GM19193 (cell line): ENCODE measurements around the gene RBSN.
A peak's percentile ranks its signal among the peaks of the same experiment; 100 is the strongest.

ENCODE experiments used
- POLR2A ChIP-seq: IDR thresholded peaks from 4 replicates; pipeline ENCODE4 v1.6.1; 2011; ENCODE audit not compliant: insufficient read depth, insufficient read length; ENCODE audit errors: extremely low read depth

RBSN gene

DNA sequence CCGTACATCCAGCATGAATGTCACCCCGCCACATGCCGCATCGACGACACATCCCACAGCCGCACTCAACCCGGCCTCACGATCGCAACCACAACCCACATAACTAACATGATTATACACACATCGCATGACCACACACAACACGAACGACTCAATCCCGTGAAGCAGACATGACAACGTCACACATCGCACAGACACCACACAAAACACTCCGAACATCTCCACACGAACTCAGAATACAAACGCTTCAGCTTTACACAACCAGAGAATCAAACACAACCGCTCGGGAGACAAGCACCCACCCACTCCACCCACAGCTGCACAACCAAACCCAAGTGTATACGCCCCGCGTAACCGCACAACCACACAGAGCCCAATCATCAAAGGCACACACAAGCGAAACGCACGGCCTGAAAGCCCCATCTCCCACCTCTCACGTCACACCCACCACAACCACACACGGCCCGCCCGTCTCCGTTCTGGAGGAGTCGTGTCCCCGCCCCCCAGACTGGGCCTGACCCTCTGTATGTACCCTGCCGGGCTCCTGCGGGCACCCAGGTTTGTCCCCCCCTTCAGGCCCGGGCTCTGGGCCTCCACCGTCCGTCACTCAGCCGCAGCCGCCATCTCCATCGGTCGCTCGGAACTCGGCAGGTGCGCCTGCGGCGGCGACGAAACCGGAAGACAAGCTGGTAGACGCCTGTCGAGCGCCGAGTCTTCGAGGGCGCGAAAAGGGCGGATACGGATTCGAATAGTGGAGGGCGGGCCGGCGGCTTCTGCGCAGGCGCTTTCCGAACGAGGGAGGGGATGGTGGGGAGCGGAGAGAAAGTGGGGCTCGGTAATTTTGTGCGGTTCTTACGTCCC, at the start of gene RBSN:
RBSN (minus strand) TSS at position 646 of the 861 bp plus-strand sequence. CDS start 3,028 bp downstream, outside the sequence.
- peak; percentile 88 for TF ChIP-seq POLR2A

DNA sequence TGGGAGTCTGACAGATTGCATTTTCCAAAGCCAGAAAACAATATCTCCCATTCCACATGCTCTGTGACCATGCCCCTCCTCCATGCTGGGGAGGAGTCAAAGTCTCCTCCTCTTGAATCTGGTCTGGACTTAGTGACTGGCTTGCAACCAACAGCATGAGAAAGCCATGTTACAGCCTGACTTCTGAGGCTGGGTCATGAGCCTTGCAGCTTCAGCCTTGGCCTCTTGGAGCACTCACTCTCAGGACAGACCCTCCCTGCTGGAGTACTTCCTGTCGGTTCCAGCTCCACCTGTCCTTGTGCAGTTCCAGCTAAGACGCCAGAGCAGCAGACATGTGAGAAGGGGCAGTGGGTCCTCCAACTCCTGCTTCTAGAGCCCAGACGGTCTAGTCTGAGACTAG, 49.7 kb upstream of the RBSN start:
- TF ChIP-seq POLR2A: no peak

DNA sequence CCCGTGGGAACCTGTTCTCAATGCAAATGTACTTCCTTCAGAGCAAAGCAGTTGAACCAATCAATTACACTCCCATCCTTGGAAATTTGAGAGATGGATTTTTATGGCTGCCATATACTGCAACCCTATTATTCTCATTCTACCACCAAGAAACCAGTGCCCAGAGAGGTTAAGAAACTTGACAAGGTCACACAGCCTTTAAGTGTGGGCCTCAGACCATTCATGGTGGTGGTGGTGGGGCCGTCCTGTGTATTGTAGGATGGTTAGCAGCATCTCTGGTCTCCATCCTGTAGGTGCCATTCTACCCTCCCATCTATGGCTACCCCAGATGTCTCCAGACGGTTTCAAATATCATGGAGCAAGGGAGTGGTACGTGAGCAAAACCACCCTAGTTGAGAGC, 23.4 kb upstream of the RBSN start:
- no peak for TF ChIP-seq POLR2A

DNA sequence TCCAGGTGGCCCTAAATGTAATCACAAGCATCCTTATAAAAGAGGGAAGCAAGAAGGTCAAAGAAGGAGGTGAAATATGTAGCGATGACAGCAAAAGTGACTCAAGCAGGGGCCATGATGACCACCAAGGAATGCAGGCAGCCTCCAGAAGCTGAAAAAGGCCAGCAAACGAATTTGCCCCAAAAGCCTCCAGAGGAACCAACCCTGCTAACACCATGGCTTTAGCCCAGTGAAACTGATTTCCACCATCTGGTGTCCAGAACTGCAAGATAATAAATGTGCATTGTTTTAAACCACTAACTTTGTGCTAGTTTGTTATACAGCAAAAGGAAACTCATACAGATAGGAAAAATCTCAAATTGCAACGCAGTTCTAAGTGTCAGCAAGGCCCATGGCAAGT, 23.0 kb upstream of the RBSN start:
- TF ChIP-seq POLR2A: no peak

DNA sequence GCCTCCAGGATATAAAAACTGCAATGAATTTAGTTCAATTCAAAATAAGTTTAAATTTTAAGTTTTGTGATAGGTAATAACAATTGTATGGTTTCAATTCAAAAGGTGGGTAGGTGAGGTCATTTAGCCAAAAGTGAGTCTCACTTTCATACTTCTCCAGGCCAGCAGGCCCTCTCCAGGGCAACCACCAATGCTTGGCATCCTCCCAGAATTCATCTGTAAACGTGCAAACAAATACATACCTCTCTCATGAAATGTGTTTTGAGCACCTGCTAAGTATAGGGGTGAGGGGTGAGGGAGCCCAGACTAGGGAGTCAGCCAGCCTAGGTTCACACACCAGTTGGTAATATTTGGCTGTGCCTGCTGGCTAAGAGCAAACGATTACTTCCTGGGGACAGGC, 22.0 kb upstream of the RBSN start:
- no peak for TF ChIP-seq POLR2A

DNA sequence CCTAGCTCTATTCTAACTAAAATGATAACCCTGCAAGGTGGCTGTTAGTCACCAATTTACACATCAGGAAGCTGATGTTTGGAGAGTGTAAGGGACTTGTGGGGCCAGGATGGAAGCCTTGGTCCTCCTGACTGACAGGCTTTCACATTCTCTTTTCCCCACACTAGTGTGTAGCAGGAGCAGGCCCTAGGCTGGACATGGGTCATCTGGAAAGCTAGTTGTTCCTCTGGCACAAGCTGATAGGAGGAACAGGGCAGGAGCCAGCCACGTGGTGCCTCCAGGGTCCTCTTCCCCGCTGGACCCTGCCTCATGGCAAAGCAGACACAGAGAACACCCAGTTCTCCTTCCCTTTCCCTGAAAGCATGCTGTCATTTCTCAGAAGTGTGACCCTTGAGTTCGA, 18.1 kb upstream of the RBSN start:
- TF ChIP-seq POLR2A: no peak

DNA sequence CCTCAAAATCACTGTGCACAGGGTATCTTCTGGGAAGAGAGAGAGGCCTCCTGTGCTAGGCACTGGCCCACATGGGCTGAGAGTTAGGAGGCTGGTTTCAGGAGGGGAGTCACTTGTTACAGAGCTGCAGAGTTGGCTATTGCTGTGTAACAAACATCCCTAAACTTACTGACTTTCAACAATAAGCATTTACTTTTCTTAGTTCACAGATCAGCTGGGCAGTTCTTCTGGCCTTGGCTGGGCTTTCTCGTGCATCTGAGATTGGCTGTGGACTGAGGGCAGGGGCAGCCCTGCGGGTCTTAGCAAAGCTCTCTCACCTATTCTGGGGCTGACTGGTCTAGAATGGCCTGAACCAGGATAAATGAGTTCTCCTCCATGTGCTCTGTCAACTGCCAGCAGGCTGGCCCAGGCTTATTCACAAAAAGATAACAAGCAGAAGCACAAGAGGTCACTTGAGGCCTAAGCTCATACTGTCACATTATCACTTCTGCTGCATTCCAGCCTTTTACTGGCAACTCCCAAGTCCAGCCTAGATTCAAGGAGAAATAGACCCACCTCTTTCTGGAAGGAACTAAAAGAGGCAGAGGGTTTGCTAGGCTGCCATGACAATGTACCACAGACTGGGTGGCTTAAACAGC, 17.2 kb upstream of the RBSN start:
- no peak for TF ChIP-seq POLR2A

DNA sequence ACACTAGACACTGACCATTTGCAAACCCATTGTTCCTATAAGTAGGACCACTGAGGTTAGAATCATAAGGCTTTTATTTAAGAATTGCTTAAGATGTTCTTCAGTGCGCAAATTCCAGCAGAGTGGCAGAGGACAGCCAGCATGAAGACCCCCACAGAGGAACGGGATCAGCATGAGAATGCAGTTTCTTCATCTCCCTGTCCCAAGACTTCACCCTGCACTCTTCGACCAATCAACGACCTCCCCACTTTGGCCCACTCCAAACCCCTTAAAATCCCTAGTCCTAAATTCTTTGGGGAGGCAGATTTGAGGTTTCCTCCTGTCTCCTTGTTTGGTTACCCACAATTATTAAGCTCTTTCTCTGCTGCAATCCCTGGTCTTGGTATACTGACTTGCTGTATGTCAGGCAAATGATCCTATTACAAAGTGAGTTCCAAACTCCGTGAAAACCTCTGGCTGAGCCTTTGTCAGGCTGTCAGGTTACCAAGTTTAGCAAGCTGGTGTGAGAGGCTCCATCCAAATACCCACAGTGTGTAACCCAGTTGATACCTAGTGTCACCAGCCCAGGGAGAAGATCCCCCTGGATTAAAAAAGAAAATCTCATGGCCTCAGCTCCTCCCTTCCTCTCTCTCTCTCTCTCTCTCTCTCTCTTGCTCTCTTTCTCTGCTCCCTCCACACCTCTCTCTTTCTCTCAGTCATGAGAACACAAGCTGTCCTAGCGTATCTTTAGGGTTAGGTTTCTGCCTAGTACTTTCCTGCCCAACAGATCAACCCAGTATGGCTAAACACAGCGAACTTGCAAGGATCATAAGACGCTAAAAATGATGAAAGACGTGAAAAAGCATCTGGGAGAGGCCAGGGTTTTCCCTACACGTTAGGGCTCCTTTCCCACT, 15.8 kb upstream of the RBSN start:
- TF ChIP-seq POLR2A: no peak

DNA sequence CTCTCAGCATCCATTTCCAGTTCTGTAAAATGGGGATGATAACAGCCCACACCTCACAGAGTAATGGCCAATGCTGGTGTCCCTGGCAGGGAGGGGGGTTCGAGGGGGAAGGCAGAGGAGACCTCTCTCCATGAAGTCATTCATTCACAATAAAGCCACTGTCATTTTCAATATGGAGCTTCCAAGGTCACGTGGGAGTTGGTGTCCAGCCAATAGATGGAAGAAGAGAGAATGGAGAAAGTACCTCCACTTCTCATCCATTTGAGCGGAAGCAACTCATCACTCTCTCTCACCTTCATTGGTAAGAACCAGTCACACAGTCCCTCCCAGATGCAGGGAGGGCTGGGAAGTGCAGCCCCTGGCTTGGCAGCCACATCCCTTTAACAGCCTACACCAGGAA, 14.9 kb upstream of the RBSN start:
- TF ChIP-seq POLR2A: no peak

DNA sequence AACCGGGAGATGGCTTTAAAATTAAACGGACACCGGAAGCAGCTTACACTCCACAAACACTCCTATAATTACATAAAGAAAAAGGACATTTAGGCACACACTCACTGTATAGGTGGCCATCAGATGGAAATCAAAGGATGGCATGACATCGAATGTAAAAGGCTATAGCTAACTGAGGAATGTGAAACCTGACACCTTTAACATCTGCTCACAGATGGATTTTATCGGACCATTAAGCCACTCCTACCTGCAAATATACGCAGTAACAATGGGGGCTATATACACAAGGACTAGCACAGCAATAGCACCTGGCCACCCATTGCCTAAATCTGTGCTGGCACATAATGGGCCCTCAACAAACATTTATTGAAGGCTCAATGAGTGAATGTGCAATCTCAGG, 14.5 kb upstream of the RBSN start:
- no peak for TF ChIP-seq POLR2A

DNA sequence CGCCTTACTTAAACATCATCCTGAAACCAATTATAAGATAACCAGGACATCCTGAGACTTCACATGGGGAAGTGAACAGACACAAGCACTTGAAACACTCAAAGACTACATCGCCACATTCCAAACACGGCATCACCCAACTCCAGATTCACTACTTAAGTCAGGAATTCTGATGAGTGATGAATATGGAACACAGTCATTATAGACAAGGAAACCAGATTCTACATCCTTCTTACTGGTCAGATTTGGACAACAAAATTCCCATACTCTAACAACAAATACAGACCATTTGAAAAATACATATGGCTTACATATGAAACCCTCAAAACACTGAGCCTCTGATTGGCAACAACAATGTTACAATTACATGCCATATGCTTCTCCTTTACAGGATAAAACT, 13.1 kb upstream of the RBSN start:
- no peak for TF ChIP-seq POLR2A

DNA sequence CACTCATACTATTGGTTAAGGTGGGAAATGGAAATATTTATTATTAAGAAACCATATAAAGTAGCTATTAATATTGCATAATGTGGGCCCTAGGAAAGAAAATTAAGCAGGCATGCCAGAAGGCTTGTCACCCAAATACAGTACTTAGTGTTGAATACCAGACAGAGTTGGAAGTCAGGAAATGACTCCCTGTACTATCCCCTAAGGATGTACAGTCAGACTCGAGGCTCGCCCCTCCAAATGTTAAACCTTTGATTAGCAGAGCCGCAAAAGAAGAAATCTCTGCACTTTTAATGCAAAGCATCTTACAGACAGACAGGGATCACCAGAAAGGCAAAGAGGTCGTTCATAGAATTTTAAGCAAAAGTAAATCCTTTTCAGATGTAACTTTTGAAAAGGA, 11.3 kb upstream of the RBSN start:
- TF ChIP-seq POLR2A: no peak

DNA sequence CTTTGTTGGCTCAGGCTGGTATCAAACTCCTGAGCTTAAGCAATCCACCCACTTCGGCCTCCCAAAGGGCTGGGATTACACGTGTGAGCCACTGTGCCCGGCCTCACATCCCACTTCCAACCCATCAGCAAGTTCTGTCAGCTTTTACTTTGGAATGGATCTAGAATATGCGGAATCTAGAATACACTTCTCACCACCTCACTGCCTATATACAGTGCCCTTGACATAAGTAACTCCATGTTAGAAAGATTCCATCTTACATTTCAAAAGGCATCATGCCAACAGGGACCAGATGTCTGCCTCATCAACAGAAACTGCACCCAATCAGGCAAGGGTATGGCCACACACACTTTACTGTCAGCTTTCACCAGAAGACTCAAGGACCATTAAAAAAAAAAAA, 9.9 kb upstream of the RBSN start:
- TF ChIP-seq POLR2A: no peak

DNA sequence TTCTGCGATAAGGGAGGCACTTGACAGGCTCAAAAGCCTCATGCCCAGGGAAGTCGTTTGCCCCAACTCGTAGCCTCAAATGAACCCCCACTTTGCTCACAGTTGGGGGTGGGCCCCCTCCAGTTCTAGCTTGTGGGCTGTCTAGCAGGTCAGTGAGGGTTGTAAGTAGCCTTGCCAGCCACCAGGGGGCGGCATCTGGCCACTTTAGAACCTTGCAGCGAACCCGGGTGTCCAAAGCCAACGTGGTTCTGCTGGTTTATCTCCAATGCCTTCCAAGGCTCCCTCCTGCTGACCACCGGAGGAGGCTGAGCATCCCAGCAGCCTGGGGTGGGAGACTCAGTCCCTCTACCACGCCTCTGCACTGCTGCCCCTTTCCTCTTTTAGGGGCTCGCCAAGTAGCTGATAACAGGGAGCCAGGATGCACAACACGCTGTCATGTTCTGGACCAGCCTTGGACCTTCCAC, 9.2 kb upstream of the RBSN start:
- TF ChIP-seq POLR2A: no peak
